GM19455 (cell line): ENCODE data around the gene RBFOX1.

Experiments used
- ATAC-seq: cut with Tn5 transposase; IDR thresholded peaks from one replicate; pipeline ENCODE4 v1.9.1; 2021; ENCODE audit not compliant: unreplicated experiment

Gene RBFOX1

GRCh38 chr16:7748522-7748921 is 415.9 kb downstream of the RBFOX1 start:
- ATAC-seq = no peak

GRCh38 chr16:7755347-7755882 is 422.8 kb downstream of the RBFOX1 start:
- no peak for ATAC-seq
